Neural cell (in vitro differentiated cells): ENCODE data around the gene TMEM258. TPM values are rescaled to one million over a fixed set of nuclear protein-coding genes. Genes with fewer than 3 reads are reported as not detected.
A peak's percentile ranks its signal among the peaks of the same experiment; 100 is the strongest.

Source experiments
- H2AFZ ChIP-seq: fragments of 200-600, 300-800 bp; sonication (generic), shearing (Covaris generic); 2 replicates; pipeline ENCODE4 v1.6.0; 2014; ENCODE audit warnings: low read depth, mild to moderate bottlenecking, antibody characterized with exemption, low read length, moderate library complexity
- H3F3A ChIP-seq: fragments of 200-600 bp; shearing (Covaris generic); 2 replicates; pipeline ENCODE4 v1.6.1; 2016; ENCODE audit warnings: mild to moderate bottlenecking, moderate library complexity, mixed read lengths, antibody characterized with exemption, low read length; ENCODE audit not compliant: insufficient read depth, poor library complexity, severe bottlenecking
- H3K27ac ChIP-seq: fragments of 200-600, 300-800 bp; sonication (generic), shearing (Covaris generic); 2 replicates; pipeline ENCODE4 v1.5.1; 2014; ENCODE audit warnings: mild to moderate bottlenecking, low read length, moderate library complexity
- H3K27me3 ChIP-seq: fragments of 300-800, 200-600 bp; sonication (generic), shearing (Covaris generic); 2 replicates; pipeline ENCODE4 v1.6.0; 2014; ENCODE audit warnings: mild to moderate bottlenecking, low read depth, low read length, moderate library complexity; ENCODE audit not compliant: insufficient read depth
- H3K36me3 ChIP-seq: fragments of 300-800, 200-600 bp; sonication (generic), shearing (Covaris generic); 2 replicates; pipeline ENCODE4 v1.5.1; 2014; ENCODE audit warnings: mild to moderate bottlenecking, antibody characterized with exemption, low read length, moderate library complexity; ENCODE audit not compliant: insufficient read depth
- H3K4me2 ChIP-seq: fragments of 300-800, 200-600 bp; sonication (generic), shearing (Covaris generic); 2 replicates; pipeline ENCODE4 v1.6.0; 2014; ENCODE audit warnings: mild to moderate bottlenecking, low read length
- H3K4me3 ChIP-seq: fragments of 300-800, 200-600 bp; sonication (generic), shearing (Covaris generic); 2 replicates; pipeline ENCODE4 v1.5.1; 2014; ENCODE audit warnings: mild to moderate bottlenecking, low read length, moderate library complexity
- H3K79me2 ChIP-seq: fragments of 200-600 bp; shearing (Covaris generic); replicated peaks from 2 replicates; pipeline ENCODE4 v1.6.0; 2014; ENCODE audit warnings: mild to moderate bottlenecking, low read length, moderate library complexity; ENCODE audit not compliant: insufficient read depth
- H3K9ac ChIP-seq: fragments of 300-800, 200-600 bp; sonication (generic), shearing (Covaris generic); 2 replicates; pipeline ENCODE4 v1.6.1; 2016; ENCODE audit warnings: mild to moderate bottlenecking, low read length, mixed read lengths
- H3K9me2 ChIP-seq: fragments of 200-600 bp; shearing (Covaris generic); 2 replicates; pipeline ENCODE4 v1.6.1; 2016; ENCODE audit warnings: mild to moderate bottlenecking, low read length, mixed read lengths; ENCODE audit not compliant: insufficient read depth
- H3K9me3 ChIP-seq: fragments of 200-600, 300-800 bp; sonication (generic), shearing (Covaris generic); 2 replicates; pipeline ENCODE4 v1.6.1; 2016; ENCODE audit warnings: mild to moderate bottlenecking, mixed run types, low read length, moderate library complexity, mixed read lengths
- H4K20me1 ChIP-seq: fragments of 200-600 bp; shearing (Covaris generic); 2 replicates; pipeline ENCODE4 v1.6.1; 2016; ENCODE audit warnings: mild to moderate bottlenecking, mixed run types; ENCODE audit not compliant: insufficient read depth
- EP300 ChIP-seq: fragments of 450-650 bp; conservative IDR thresholded peaks from 2 replicates; pipeline ENCODE4 v1.6.1; 2014; ENCODE audit warnings: antibody characterized with exemption, mild to moderate bottlenecking, moderate library complexity; ENCODE audit not compliant: poor library complexity, severe bottlenecking
- EZH2 ChIP-seq: fragments of 200-600, 300-800 bp; shearing (Covaris generic), sonication (generic); IDR thresholded peaks from 2 replicates; pipeline ENCODE4 v1.6.1; 2014; ENCODE audit warnings: antibody characterized with exemption, low read length, borderline replicate concordance, mild to moderate bottlenecking; ENCODE audit not compliant: insufficient read depth, poor library complexity, severe bottlenecking
- MXI1 ChIP-seq: fragments of 450-650 bp; conservative IDR thresholded peaks from 2 replicates; pipeline ENCODE4 v1.6.1; 2014; ENCODE audit warnings: antibody characterized with exemption, mild to moderate bottlenecking; ENCODE audit not compliant: poor library complexity, severe bottlenecking
- POLR2AphosphoS5 ChIP-seq: IDR thresholded peaks from 2 replicates; pipeline ENCODE4 v1.6.1; 2012
- RAD21 ChIP-seq: fragments of 450-650 bp; conservative IDR thresholded peaks from 2 replicates; pipeline ENCODE4 v1.6.1; 2014; ENCODE audit warnings: antibody characterized with exemption, mild to moderate bottlenecking, moderate library complexity
- SMC3 ChIP-seq: fragments of 450-650 bp; conservative IDR thresholded peaks from 2 replicates; pipeline ENCODE4 v1.6.1; 2014; ENCODE audit warnings: antibody characterized with exemption, mild to moderate bottlenecking, moderate library complexity; ENCODE audit not compliant: poor library complexity
- TAF1 ChIP-seq: IDR thresholded peaks from 2 replicates; pipeline ENCODE4 v1.6.1; 2012; ENCODE audit warnings: low read depth
- polyA plus RNA-seq: library from polyadenylated mRNA; depleted of rRNA; stranded (reverse); fragments of >200 nt; gene quantifications from 2 replicates; pipeline ENCODE4 v1.2.3, GENCODE V29; 2014
- TF ChIP-seq, protein P1 (sequence below): fragments of 450-650 bp; IDR thresholded peaks from 2 replicates; pipeline ENCODE4 v1.5.1; 2014; ENCODE audit warnings: antibody characterized with exemption, mild to moderate bottlenecking, moderate library complexity; ENCODE audit not compliant: poor library complexity, severe bottlenecking
- TF ChIP-seq, protein P2 (sequence below): IDR thresholded peaks from 2 replicates; pipeline ENCODE4 v1.6.1; 2012; ENCODE audit warnings: borderline replicate concordance

Gene TMEM258
- polyA plus RNA-seq, 1 donor from 2014 or later: 134 TPM

DNA sequence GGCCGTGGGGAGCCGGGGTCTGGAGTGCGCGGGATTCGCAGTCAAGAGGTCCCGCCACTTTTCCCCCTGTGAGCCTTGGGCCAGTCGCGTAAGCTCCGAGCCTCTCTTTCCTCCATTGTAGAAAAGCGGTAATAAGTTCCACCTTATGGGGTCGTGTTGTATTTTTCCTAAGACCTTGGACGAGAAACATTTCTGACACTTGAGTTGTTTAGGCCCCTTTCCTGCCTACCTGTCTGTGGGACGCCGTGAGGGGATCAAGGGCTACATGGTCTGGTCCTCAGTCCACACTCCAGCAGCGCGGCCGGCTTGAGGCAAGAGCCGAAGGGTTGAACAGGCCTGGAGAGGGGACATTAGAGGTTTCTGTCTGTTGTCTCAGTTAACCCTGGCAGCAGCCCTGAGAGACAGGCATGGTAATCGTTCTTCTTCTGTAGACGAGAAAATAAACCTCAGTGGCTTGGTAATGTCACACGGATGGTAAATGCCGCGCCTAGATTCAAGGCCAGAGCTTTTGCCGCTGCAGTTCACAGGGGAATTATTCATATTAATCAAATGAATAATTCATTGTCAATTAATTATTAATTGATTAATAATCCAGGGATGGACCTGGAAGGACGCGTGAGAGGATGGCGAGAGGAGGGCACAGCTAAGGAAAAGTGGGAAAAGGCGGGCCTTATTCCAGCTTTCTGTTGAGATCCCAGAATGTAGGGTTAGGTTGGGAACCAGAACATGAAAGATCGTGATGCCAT, 857 bp upstream of the TMEM258 start:
- peak overlapping the region; percentile 92 for H3K9ac ChIP-seq
- no peaks in the 10 kb centered on the region for H3F3A ChIP-seq
- H3K27me3 ChIP-seq: no peaks in the 10 kb centered on the region
- H3K79me2 ChIP-seq: peaks cover 29% of the 10 kb centered on the region
- H3K27ac ChIP-seq: peak overlapping the region; percentile 95
- H3K4me3 ChIP-seq: peak overlapping the region; percentile 84
- H3K4me2 ChIP-seq: peak overlapping the region; percentile 90
- H4K20me1 ChIP-seq: no peaks in the 10 kb centered on the region
- H3K9me3 ChIP-seq: no peaks in the 10 kb centered on the region
- peak overlapping the region; percentile 48 for H2AFZ ChIP-seq
- H3K9me2 ChIP-seq: no peaks in the 10 kb centered on the region
- no peaks in the 10 kb centered on the region for H3K36me3 ChIP-seq
- TF ChIP-seq TAF1 (no peak), RAD21 (no peak), POLR2AphosphoS5 (no peak), EZH2 (no peak), MXI1 (no peak), EP300 (no peak), SMC3 (no peak)
- TF ChIP-seq, protein P1, sequence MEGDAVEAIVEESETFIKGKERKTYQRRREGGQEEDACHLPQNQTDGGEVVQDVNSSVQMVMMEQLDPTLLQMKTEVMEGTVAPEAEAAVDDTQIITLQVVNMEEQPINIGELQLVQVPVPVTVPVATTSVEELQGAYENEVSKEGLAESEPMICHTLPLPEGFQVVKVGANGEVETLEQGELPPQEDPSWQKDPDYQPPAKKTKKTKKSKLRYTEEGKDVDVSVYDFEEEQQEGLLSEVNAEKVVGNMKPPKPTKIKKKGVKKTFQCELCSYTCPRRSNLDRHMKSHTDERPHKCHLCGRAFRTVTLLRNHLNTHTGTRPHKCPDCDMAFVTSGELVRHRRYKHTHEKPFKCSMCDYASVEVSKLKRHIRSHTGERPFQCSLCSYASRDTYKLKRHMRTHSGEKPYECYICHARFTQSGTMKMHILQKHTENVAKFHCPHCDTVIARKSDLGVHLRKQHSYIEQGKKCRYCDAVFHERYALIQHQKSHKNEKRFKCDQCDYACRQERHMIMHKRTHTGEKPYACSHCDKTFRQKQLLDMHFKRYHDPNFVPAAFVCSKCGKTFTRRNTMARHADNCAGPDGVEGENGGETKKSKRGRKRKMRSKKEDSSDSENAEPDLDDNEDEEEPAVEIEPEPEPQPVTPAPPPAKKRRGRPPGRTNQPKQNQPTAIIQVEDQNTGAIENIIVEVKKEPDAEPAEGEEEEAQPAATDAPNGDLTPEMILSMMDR: no peak
- TF ChIP-seq, protein P2, sequence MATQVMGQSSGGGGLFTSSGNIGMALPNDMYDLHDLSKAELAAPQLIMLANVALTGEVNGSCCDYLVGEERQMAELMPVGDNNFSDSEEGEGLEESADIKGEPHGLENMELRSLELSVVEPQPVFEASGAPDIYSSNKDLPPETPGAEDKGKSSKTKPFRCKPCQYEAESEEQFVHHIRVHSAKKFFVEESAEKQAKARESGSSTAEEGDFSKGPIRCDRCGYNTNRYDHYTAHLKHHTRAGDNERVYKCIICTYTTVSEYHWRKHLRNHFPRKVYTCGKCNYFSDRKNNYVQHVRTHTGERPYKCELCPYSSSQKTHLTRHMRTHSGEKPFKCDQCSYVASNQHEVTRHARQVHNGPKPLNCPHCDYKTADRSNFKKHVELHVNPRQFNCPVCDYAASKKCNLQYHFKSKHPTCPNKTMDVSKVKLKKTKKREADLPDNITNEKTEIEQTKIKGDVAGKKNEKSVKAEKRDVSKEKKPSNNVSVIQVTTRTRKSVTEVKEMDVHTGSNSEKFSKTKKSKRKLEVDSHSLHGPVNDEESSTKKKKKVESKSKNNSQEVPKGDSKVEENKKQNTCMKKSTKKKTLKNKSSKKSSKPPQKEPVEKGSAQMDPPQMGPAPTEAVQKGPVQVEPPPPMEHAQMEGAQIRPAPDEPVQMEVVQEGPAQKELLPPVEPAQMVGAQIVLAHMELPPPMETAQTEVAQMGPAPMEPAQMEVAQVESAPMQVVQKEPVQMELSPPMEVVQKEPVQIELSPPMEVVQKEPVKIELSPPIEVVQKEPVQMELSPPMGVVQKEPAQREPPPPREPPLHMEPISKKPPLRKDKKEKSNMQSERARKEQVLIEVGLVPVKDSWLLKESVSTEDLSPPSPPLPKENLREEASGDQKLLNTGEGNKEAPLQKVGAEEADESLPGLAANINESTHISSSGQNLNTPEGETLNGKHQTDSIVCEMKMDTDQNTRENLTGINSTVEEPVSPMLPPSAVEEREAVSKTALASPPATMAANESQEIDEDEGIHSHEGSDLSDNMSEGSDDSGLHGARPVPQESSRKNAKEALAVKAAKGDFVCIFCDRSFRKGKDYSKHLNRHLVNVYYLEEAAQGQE: no peak

DNA sequence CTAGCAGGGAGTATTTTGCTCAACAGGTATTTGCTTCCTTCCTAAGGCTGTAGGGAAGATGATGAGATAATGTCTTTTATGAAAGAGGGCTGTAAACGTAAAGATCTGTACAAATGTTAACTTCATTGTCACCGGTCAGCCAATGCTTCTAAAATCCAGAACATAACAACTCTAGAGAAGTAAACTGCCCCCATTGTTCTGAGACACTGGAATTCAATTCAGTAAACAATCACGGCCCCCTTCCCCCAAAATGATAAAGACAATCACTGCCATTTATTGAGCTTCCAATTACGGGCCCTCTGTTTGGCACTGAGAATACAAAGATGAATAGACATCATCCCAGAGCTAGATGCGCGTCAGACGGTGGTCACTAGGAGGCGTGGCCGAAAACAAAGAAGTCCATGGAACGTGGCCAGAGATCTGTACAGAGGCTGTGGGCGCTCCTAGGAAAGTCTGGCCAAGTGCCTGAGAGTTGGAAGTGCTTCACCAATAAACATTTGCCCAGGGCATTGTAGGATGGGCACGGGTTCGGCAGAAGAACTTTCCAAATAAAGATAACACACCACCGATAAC, 576 bp downstream of the TMEM258 start:
- H3K36me3 ChIP-seq: no peaks in the 10 kb centered on the region

More for the DNA sequence above, 576 bp downstream of the TMEM258 start:
- no peaks in the 10 kb centered on the region for H3K27me3 ChIP-seq
- no peaks in the 10 kb centered on the region for H3F3A ChIP-seq
- peak overlapping the region; percentile 95 for H3K27ac ChIP-seq
- no peak for TF ChIP-seq MXI1
- no peak for TF ChIP-seq EZH2
- TF ChIP-seq SMC3: no peak
- TF ChIP-seq, protein P2: peak; percentile 14
- TF ChIP-seq POLR2AphosphoS5: no peak
- no peak for TF ChIP-seq EP300
- no peak for TF ChIP-seq TAF1
- H3K9me2 ChIP-seq: no peaks in the 10 kb centered on the region
- H3K9ac ChIP-seq: peak overlapping the region; percentile 92
- H2AFZ ChIP-seq: peak overlapping the region; percentile 48
- no peaks in the 10 kb centered on the region for H3K9me3 ChIP-seq
- peak overlapping the region; percentile 81 for H3K4me2 ChIP-seq
- H3K4me3 ChIP-seq: peak overlapping the region; percentile 84
- no peaks in the 10 kb centered on the region for H4K20me1 ChIP-seq
- H3K79me2 ChIP-seq: peaks cover 29% of the 10 kb centered on the region
